ENCODE results near the gene ECHDC3. TPM values are rescaled to one million over a fixed set of nuclear protein-coding genes. Genes with fewer than 3 reads are reported as not detected.

Gene ECHDC3
- total RNA-seq, 2 experiments from 2014 or later = not detected

DNA sequence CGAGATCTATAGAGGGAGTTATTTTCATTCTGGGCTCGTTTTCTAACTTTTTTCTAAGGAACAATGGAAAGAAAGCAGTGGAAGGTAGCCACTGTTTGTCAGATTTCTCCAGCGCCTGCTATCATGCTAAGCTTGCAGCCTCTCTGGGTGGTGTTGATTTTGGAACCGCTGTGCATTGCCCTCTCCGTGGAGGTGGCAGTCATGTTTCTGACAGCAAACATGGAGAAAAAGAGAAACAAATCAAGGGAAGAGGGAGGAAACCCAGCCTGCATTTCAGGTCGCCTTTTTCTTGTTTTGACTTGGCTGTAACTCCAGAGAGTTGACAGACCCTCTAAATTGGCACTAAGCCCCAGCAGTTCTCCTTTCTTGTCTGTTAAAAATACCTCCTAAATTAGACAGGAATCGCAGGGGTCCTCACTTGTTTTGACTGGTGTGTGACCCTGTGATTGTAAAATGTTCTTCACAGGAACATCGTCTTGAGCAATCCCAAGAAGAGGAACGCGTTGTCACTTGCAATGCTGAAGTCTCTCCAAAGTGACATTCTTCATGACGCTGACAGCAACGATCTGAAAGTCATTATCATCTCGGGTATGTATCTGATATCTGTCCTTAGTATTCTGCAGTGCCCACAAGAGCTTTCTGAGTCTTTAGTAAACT is 4.8 kb downstream of the ECHDC3 start:
- H2AFZ ChIP-seq (ENCODE audit: low read length) = no peak overlapping the region

DNA sequence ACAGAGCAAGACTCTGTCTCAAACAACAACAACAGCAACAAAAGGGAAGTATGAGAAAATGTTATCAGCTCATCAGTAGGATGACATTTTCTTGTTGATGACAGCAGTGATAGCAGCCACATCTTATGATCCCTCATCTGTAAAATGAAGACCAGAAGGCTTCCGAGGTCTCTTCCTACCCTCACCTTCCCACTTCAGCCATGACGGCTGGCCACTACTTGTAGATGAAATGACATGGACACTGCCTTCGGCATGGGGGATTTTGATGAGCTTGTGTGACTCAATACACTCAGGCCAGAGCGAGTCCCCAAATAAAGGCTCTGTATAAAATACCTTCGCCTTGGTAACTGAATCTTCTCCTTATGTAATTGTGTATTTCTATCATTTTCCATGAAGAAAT is 6.7 kb downstream of the ECHDC3 start:
- Histone ChIP-seq H4K20me1 (ENCODE audit: insufficient read depth, low read length) (no peaks in the 10 kb centered on the region), H3K4me3 (ENCODE audit: low read depth, low read length, poor library complexity, severe bottlenecking) (no peak overlapping the region), H3K4me2 (ENCODE audit: low read length) (no peak overlapping the region), H3K79me2 (ENCODE audit: insufficient read depth, low read depth, low read length) (no peaks in the 10 kb centered on the region), H3K9me2 (ENCODE audit: insufficient read depth, low read length) (no peaks in the 10 kb centered on the region), H3K36me3 (ENCODE audit: insufficient read depth, low read length) (no peaks in the 10 kb centered on the region), H3K27ac (ENCODE audit: low read depth, low read length, poor library complexity, severe bottlenecking) (no peak overlapping the region), H3K4me1 (ENCODE audit: insufficient read depth, low read length, poor library complexity, severe bottlenecking) (no peaks in the 10 kb centered on the region), H2AFZ (ENCODE audit: low read length) (no peak overlapping the region), H3K9me3 (ENCODE audit: low read length) (no peaks in the 10 kb centered on the region)
- no peak for DNase-seq (ENCODE audit: low spot score)
- intact Hi-C loops (cut with micrococcal nuclease; ENCODE audit: unreplicated experiment) = no loop called here
- ChIA-PET CTCF (ENCODE audit: unreplicated experiment) (no interaction called here), POLR2A (interaction anchor here (0.7 to 1.6 kb wide), 2 partner anchors 9 to 384 kb away, joined by 3 to 4 read pairs; no protein-coding TSS in a partner anchor)
- TF ChIP-seq EZH2phosphoT487 (IDR thresholded peaks at IDR 0.05; ENCODE audit: borderline replicate concordance, low read depth, low read length) = no peak
- TF ChIP-seq, protein P1, sequence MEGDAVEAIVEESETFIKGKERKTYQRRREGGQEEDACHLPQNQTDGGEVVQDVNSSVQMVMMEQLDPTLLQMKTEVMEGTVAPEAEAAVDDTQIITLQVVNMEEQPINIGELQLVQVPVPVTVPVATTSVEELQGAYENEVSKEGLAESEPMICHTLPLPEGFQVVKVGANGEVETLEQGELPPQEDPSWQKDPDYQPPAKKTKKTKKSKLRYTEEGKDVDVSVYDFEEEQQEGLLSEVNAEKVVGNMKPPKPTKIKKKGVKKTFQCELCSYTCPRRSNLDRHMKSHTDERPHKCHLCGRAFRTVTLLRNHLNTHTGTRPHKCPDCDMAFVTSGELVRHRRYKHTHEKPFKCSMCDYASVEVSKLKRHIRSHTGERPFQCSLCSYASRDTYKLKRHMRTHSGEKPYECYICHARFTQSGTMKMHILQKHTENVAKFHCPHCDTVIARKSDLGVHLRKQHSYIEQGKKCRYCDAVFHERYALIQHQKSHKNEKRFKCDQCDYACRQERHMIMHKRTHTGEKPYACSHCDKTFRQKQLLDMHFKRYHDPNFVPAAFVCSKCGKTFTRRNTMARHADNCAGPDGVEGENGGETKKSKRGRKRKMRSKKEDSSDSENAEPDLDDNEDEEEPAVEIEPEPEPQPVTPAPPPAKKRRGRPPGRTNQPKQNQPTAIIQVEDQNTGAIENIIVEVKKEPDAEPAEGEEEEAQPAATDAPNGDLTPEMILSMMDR (conservative IDR thresholded peaks at IDR 0.05; ENCODE audit: low read length) = no peak
- no TSS peak for BruUV-seq (replicated peaks)

More for the DNA sequence above, 4.8 kb downstream of the ECHDC3 start:
- H3K4me1 ChIP-seq (ENCODE audit: insufficient read depth, low read length, poor library complexity, severe bottlenecking) = no peaks in the 10 kb centered on the region
- no peak overlapping the region for H3K27ac ChIP-seq (ENCODE audit: low read depth, low read length, poor library complexity, severe bottlenecking)
- no peaks in the 10 kb centered on the region for H4K20me1 ChIP-seq (ENCODE audit: insufficient read depth, low read length)
- no peaks in the 10 kb centered on the region for H3K79me2 ChIP-seq (ENCODE audit: insufficient read depth, low read depth, low read length)
- intact Hi-C loops (cut with micrococcal nuclease; ENCODE audit: unreplicated experiment) = no loop called here
- H3K9me3 ChIP-seq (ENCODE audit: low read length) = no peaks in the 10 kb centered on the region
- no peak overlapping the region for H3K4me2 ChIP-seq (ENCODE audit: low read length)
- no peaks in the 10 kb centered on the region for H3K9me2 ChIP-seq (ENCODE audit: insufficient read depth, low read length)
- ChIA-PET CTCF (ENCODE audit: unreplicated experiment) (no interaction called here), POLR2A (interaction anchor here (0.7 to 1.2 kb wide), 3 partner anchors 18 to 752 kb away, joined by 3 to 4 read pairs (median 3); no protein-coding TSS in a partner anchor)
- no peaks in the 10 kb centered on the region for H3K36me3 ChIP-seq (ENCODE audit: insufficient read depth, low read length)
- no peak for DNase-seq (ENCODE audit: low spot score)
- TF ChIP-seq, protein P1 (conservative IDR thresholded peaks at IDR 0.05; ENCODE audit: low read length) = no peak
- TF ChIP-seq EZH2phosphoT487 (IDR thresholded peaks at IDR 0.05; ENCODE audit: borderline replicate concordance, low read depth, low read length) = no peak
- no TSS peak for BruUV-seq (replicated peaks)
- no peak overlapping the region for H3K4me3 ChIP-seq (ENCODE audit: low read depth, low read length, poor library complexity, severe bottlenecking)

DNA sequence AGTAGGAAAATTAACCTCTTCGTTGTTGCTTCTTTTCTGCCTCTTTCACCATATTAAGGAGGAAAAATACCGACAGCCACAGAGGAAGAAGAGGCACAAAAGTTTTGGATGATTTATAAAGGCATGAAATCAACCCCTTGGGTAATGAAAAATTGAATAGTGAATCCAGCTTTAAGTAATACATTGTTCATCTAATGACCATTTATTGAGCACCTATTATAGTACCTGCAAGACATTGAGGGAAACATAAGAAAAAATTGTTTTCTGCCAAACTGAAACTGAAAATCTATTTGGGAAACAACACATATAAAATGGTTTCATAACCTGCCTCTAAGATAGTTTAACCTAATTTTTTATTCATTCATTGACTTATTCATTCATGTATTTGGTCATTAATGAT is 8.2 kb downstream of the ECHDC3 start:
- H3K4me3 ChIP-seq (ENCODE audit: low read depth, low read length, poor library complexity, severe bottlenecking) = no peak overlapping the region
- POLR2A ChIA-PET = interaction anchor here (1.2 kb wide), 1 partner anchor 15 kb away, joined by 4 read pairs; no protein-coding TSS in a partner anchor
- no peaks in the 10 kb centered on the region for H3K36me3 ChIP-seq (ENCODE audit: insufficient read depth, low read length)
- CTCF ChIA-PET (ENCODE audit: unreplicated experiment) = no interaction called here
- BruUV-seq (replicated peaks) = no TSS peak
- no peaks in the 10 kb centered on the region for H3K4me1 ChIP-seq (ENCODE audit: insufficient read depth, low read length, poor library complexity, severe bottlenecking)
- TF ChIP-seq, protein P1 (conservative IDR thresholded peaks at IDR 0.05; ENCODE audit: low read length) = no peak
- TF ChIP-seq EZH2phosphoT487 (IDR thresholded peaks at IDR 0.05; ENCODE audit: borderline replicate concordance, low read depth, low read length) = no peak
- H4K20me1 ChIP-seq (ENCODE audit: insufficient read depth, low read length) = no peaks in the 10 kb centered on the region
- H3K9me2 ChIP-seq (ENCODE audit: insufficient read depth, low read length) = no peaks in the 10 kb centered on the region
- H2AFZ ChIP-seq (ENCODE audit: low read length) = no peak overlapping the region
- DNase-seq (ENCODE audit: low spot score) = no peak
- no peaks in the 10 kb centered on the region for H3K9me3 ChIP-seq (ENCODE audit: low read length)
- intact Hi-C loops (cut with micrococcal nuclease; ENCODE audit: unreplicated experiment) = no loop called here
- no peak overlapping the region for H3K27ac ChIP-seq (ENCODE audit: low read depth, low read length, poor library complexity, severe bottlenecking)
- H3K79me2 ChIP-seq (ENCODE audit: insufficient read depth, low read depth, low read length) = no peaks in the 10 kb centered on the region
- no peak overlapping the region for H3K4me2 ChIP-seq (ENCODE audit: low read length)
